Measurements from ENCODE around the gene FBXL20.

Gene FBXL20

DNA sequence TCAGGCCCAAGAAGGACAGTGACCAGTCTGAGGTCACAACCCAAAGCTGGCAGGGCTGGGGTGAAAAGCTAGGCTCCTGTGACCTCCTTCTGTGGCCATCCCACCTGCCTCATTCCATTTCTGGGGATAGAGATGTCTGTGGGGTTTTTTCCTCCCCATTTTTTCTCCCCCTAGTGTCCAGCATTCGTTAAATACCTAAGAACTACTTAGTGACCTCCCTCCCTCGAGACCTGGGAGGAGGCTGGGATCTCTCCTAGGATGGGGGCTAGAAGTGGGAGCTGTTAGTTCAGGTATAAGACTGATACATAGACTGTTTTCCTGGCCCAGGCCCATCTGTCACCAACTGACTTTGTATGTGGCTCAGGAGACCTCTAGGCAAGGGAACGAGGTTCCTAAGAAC is 155.2 kb downstream of the FBXL20 start:
- DNase-seq: no peak

DNA sequence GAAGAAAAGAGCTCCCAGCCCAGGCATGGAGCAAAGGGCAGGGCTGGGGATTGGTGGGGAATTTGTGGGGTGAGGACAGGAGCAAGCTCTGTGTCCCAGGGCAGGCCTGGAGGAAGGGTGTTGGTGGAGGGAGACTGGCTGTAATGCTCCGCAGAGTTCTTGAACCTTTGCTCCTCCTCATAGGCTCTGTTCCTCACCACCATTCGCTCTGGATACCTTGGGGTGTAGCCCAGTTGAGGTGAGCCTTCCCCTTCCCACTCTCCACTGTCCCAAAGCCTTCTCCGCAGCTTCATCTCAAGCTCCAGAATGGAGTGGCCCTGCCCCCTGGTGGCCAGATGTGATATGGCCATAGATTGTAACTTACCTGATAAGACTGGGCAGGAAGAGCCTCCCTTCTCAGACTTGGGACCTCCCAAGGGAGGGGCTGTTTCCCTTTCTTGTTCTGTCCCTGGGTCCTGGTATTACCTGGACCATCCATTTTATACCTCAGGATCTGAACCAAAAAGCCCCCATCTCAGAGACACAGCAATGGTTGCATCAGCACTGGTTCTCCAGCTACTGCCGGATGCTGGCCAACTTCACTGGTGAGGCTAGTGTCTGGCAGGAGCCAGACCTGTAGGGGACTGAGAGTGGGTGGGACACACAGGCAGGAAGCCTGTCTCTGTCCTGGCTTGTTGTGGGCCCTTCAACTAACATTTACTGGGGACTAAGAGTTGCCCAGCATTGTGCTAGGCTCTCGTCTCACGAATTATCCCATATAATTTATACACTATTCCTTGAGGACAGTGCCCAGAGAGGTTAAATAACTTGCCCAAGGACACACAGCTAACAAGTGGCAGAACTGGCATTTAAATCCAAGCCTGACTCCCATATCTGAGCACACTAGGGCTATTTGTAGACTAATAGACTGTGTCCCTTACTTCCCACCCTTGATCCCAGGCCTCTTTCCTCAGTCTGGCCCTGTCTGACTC is 156.5 kb downstream of the FBXL20 start:
- DNase-seq: peak; percentile 76

DNA sequence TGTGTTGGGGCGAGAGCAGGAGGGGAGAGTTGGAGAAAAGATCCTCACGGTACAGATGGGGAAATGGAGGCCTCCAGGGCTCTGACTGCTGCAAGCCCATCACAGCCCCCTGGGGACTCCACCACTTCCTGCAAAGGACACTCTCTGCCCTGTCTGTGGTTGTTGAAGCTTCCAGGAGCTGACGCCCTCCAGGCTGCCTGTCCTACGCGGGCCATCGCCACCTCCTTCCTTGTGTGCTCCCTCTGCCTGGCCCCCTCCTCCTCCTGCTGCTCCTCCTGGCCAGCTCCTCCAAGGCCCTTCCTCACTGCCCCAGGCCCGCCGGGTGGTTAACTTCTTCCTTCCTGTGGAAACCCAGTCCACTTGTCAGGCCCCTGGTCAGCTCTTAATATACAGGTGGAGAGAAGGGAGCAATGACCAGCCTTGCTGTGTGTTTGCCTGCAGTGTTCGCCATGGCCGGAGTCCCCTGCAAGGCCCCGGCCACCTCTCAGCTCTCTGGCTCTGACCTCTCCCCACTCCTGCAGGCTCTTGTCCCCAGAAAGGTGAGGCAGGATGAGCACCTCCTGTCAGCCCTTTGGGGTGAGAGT is 157.3 kb downstream of the FBXL20 start:
- no peak for DNase-seq

DNA sequence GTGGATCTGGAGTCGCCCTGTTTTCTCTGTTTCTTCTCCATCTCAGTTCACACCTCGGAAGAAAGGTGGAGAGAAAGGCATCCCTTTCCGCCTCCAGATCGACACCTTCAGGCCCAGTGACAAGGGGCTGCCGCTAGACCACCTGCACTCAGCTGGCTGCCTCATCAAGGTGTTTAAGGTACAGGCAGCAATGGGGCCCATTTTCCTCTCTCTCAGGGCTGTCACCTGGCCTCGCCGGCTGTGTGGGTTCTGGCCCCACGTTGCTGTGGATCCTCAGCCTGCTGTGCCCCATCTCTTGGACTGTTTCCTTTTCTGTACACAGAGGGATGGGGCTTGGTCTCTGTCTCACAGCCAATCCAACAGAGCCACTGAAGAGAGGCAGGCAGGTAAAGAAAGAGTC is 158.3 kb downstream of the FBXL20 start:
- DNase-seq: no peak

- no peak for DNase-seq
Observed at GRCh38 chr17:39240631-39241030, 160.8 kb downstream of the FBXL20 start.

GRCh38 chr17:39239640-39240314 is 161.6 kb downstream of the FBXL20 start:
- DNase-seq: no peak

- DNase-seq: no peak
Observed at GRCh38 chr17:39238311-39238972, 163.0 kb downstream of the FBXL20 start.

DNA sequence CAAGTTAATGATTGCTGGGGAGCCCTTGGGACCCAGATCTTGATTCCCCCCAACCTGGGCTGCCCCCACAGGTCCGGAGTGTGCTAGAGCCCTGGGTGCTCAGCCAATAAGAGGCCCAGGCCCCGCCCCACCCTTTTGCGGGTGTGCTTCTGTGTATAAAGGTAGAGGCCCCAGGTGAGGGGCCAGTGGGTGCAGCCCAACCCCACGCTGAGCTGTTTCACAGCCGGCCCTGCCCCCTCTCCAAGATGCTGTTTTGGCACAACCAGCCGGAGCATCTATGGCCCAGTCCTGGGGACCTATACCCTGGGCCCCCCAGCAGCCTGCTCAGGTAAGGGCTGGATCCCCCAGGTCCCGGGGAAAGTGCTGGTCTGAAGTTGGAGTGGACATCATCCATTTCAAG is 163.8 kb downstream of the FBXL20 start:
- no peak for DNase-seq

DNA sequence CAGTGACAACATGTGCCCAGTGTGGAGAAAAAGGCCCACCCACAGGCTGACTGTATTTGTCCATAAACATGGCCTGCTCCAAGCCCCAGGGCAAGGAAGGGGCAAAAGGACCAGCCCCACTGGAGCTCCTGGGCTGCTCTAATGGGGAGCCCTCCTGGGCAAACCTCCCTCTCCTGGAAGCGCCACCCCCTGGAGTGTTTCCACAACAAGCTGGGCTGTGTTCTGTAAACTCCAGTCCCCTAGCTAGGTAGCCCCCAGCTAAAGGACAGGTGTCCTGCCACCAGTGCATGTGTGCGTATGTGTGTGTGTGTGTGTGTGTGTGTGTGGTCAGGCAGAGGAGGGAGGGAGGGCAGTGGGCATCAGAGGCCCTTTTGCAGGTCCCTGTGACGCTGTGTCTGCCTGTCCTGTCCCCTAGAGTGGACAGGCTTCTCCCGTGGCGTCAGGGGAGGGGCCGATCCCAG is 164.4 kb downstream of the FBXL20 start:
- DNase-seq: no peak

DNA sequence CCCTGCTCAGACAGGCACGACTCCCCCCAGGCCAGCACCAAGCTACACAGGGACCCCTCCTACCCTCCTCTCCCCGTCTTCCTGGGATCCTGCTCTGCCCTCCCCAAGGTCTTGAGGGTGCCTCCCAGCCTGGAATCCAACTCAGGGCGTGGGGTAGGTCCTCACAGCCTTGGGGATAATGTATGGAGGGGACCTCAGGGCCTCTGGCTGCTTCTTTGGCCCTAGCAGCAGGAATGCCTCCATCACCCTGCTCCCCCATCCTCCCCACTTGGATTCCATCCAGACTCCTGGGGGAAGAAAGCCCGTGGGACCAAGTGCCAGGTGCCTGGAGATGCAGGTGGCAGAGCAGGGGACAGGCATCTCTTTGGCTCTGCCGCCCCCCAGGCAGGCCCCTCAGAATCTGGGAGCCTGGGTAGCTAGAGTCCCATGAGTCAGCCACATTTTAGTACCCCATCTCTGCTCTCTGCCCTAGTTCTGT is 164.9 kb downstream of the FBXL20 start:
- DNase-seq: no peak

- peak; percentile 49 for DNase-seq
Observed at GRCh38 chr17:39235555-39236449, 165.6 kb downstream of the FBXL20 start.

GRCh38 chr17:39231591-39232551 is 169.6 kb downstream of the FBXL20 start:
- peak; percentile 46 for DNase-seq

DNA sequence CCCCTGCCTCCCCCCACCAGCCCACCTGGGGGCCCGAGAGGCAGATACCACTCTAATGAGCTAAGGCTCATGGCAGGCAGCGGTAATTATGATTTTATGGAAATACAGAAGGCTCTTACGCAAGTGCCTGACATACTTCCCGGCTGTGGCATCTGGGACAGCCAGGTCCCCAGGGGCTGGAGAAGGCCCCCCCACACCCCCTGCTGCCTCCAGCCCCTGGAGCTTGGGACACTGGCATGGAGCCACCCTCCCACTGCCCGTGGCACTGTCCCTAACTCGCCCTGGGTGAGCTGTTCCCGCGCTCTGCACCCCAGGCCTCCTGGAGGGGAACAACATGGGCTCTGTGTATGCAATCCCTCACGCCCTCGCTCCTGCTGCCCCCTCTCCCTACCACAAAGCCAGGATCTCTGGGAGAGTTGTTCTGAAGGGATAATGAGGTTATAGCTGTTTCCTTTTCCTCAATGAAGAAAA is 170.3 kb downstream of the FBXL20 start:
- no peak for DNase-seq

DNA sequence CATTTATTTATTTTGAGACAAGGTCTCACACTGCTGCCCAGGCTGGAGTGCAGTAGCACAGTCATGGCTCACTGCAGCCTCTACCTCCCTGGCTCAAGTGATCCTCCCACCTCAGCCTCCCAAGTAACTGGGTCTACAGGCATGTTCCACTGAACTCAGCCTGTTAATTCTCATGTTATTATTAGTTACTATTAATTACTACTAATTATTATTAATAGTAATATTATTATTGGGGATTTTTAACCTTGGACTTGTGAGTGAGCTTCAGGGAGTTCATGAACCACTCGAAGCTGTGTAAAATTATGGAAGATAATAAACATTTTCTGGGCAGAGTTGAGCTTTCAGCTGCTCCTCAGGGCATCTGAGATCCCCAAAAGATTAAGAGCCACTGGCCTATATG is 171.1 kb downstream of the FBXL20 start:
- DNase-seq: no peak

- peak; percentile 45 for DNase-seq
Observed at GRCh38 chr17:39229274-39229913, 172.0 kb downstream of the FBXL20 start.

GRCh38 chr17:39227364-39227919 is 174.0 kb downstream of the FBXL20 start:
- no peak for DNase-seq

GRCh38 chr17:39225959-39226683 is 175.3 kb downstream of the FBXL20 start:
- peak; percentile 67 for DNase-seq

DNA sequence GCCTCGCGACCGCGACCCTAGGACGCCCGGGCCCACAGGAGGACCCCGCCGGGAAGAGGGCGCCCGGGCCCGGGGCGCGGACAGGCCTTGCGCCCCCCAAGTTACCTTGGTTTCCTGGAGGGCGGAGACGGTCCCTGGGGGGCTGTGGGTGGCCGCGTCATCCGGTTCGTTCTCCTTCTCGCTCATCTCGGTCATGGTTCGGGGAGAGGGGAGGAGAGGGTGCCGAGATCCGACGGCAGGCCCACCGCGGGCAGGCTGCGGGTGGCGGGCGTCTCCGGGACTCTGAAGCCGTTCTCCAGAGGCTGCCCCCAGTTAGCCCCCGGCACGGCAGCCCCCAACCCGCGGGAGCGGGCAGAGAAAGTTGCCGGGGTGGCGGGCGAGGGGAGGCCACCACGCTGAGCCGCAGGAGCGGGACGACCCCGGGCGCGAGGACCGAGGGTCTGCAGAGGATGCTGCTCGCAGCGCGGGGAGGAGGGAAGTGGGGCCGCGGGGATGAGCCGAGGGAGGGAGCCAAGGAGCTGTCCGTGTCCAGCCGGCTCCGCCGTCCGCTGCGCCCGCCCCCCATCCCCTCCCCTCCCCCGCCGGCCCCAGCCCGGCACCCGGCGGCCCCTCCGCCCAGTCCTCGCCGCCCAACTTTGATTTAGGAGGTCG is 176.0 kb downstream of the FBXL20 start, which contains the start of gene STAC2:
Gene STAC2, minus strand, starts transcription at position 638 of the 651 bp plus-strand sequence. Its CDS starts 443 bp downstream, at position 195.
- DNase-seq: no peak

All from fibroblast of skin of abdomen (primary cell).